Measurements from ENCODE around the gene GNAS-AS1.

- peak; percentile 13 to 58 (median 37) for TF ChIP-seq CTCF (IDR thresholded peaks at IDR 0.05)
- TF ChIP-seq POLR2A (IDR thresholded peaks at IDR 0.05) = no peak
These were observed 11.2 kb downstream of the GNAS-AS1 start for GRCh38 chr20:58839474-58839874.

All from heart left ventricle (tissue), 13 donors.